WTC11 (cell line): ENCODE measurements around the gene TARP.

ENCODE experiments used
- CREM ChIP-seq: sonication (generic); formaldehyde crosslinking; IDR thresholded peaks from 2 replicates; pipeline ENCODE4 v1.8.1; 2022; ENCODE audit warnings: mild to moderate bottlenecking, missing genetic modification reagents, moderate library complexity
- ELF4 ChIP-seq: sonication (generic); formaldehyde crosslinking; IDR thresholded peaks from 2 replicates; pipeline ENCODE4 v1.8.1; 2022; ENCODE audit warnings: low read depth, mild to moderate bottlenecking, moderate library complexity, missing genetic modification reagents
- ETV6 ChIP-seq: sonication (generic); formaldehyde crosslinking; IDR thresholded peaks from 2 replicates; pipeline ENCODE4 v1.8.1; 2022; ENCODE audit warnings: mild to moderate bottlenecking, missing genetic modification reagents
- JUN ChIP-seq: sonication (generic); formaldehyde crosslinking; IDR thresholded peaks from 2 replicates; pipeline ENCODE4 v1.8.0; 2023; ENCODE audit warnings: mild to moderate bottlenecking, missing genetic modification reagents
- NFE2L1 ChIP-seq: sonication (generic); formaldehyde crosslinking; IDR thresholded peaks from 2 replicates; pipeline ENCODE4 v1.8.1; 2023; ENCODE audit warnings: missing genetic modification reagents
- NR2C2 ChIP-seq: sonication (generic); formaldehyde crosslinking; IDR thresholded peaks from 2 replicates; pipeline ENCODE4 v1.8.0; 2022; ENCODE audit warnings: mild to moderate bottlenecking, missing genetic modification reagents
- TCF7 ChIP-seq: sonication (generic); formaldehyde crosslinking; IDR thresholded peaks from 2 replicates; pipeline ENCODE4 v1.8.0; 2022; ENCODE audit warnings: mild to moderate bottlenecking, low read depth, missing genetic modification reagents, moderate library complexity
- ZNF317 ChIP-seq: sonication (generic); formaldehyde crosslinking; IDR thresholded peaks from 2 replicates; pipeline ENCODE4 v1.8.1; 2023; ENCODE audit warnings: low read depth, mild to moderate bottlenecking, moderate library complexity, missing genetic modification reagents, borderline replicate concordance
- TF ChIP-seq, protein P1 (sequence below): sonication (generic); formaldehyde crosslinking; IDR thresholded peaks from 2 replicates; pipeline ENCODE4 v1.8.0; 2022; ENCODE audit warnings: mild to moderate bottlenecking, missing genetic modification reagents
- TF ChIP-seq, protein P2 (sequence below): sonication (generic); formaldehyde crosslinking; IDR thresholded peaks from 2 replicates; pipeline ENCODE4 v1.8.1; 2023; ENCODE audit warnings: mild to moderate bottlenecking, missing genetic modification reagents, moderate library complexity
- TF ChIP-seq, protein P3 (sequence below): sonication (generic); formaldehyde crosslinking; conservative IDR thresholded peaks from 2 replicates; pipeline ENCODE4 v1.8.1; 2022; ENCODE audit warnings: mild to moderate bottlenecking, missing genetic modification reagents
- TF ChIP-seq, protein P4 (sequence below): fragments of 200-600 bp; IDR thresholded peaks from 2 replicates; pipeline ENCODE4 v1.8.0; 2022; ENCODE audit warnings: antibody characterized with exemption
- TF ChIP-seq, protein P5 (sequence below): sonication (generic); formaldehyde crosslinking; IDR thresholded peaks from 2 replicates; pipeline ENCODE4 v1.8.1; 2023; ENCODE audit warnings: mild to moderate bottlenecking, missing genetic modification reagents
- TF ChIP-seq, protein P6 (sequence below): sonication (generic); formaldehyde crosslinking; IDR thresholded peaks from 2 replicates; pipeline ENCODE4 v1.8.1; 2023; ENCODE audit warnings: mild to moderate bottlenecking, moderate library complexity, missing genetic modification reagents

DNA sequence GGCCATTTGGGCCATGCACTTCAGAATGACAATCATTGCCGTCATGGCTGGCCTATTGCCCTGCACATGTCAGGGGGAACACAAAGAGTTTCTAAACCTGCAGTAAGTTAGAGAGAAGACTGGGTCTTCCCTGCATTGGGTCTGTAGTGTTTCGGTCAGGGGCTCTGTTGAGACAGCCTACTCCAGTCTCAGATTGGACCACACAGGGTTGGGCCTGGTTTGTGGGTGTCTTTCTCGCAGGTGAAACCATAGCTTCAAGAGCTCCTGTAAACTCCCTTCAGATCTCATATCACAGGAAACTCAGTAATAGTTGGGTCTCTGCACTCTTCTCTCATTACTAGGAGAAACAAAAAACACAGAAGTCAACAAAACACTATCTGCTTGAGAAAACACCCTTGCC, 7.3 kb upstream of the TARP start:
- TF ChIP-seq, protein P1, sequence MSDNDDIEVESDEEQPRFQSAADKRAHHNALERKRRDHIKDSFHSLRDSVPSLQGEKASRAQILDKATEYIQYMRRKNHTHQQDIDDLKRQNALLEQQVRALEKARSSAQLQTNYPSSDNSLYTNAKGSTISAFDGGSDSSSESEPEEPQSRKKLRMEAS (CRISPR knock-in tag), result no peak
- TF ChIP-seq, protein P2, sequence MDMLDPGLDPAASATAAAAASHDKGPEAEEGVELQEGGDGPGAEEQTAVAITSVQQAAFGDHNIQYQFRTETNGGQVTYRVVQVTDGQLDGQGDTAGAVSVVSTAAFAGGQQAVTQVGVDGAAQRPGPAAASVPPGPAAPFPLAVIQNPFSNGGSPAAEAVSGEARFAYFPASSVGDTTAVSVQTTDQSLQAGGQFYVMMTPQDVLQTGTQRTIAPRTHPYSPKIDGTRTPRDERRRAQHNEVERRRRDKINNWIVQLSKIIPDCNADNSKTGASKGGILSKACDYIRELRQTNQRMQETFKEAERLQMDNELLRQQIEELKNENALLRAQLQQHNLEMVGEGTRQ (CRISPR knock-in tag), result no peak
- TF ChIP-seq CREM, result no peak
- TF ChIP-seq ELF4, result no peak
- TF ChIP-seq, protein P3, sequence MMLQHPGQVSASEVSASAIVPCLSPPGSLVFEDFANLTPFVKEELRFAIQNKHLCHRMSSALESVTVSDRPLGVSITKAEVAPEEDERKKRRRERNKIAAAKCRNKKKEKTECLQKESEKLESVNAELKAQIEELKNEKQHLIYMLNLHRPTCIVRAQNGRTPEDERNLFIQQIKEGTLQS (CRISPR knock-in tag), result no peak
- TF ChIP-seq, protein P4, sequence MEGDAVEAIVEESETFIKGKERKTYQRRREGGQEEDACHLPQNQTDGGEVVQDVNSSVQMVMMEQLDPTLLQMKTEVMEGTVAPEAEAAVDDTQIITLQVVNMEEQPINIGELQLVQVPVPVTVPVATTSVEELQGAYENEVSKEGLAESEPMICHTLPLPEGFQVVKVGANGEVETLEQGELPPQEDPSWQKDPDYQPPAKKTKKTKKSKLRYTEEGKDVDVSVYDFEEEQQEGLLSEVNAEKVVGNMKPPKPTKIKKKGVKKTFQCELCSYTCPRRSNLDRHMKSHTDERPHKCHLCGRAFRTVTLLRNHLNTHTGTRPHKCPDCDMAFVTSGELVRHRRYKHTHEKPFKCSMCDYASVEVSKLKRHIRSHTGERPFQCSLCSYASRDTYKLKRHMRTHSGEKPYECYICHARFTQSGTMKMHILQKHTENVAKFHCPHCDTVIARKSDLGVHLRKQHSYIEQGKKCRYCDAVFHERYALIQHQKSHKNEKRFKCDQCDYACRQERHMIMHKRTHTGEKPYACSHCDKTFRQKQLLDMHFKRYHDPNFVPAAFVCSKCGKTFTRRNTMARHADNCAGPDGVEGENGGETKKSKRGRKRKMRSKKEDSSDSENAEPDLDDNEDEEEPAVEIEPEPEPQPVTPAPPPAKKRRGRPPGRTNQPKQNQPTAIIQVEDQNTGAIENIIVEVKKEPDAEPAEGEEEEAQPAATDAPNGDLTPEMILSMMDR, result no peak
- TF ChIP-seq, protein P5, sequence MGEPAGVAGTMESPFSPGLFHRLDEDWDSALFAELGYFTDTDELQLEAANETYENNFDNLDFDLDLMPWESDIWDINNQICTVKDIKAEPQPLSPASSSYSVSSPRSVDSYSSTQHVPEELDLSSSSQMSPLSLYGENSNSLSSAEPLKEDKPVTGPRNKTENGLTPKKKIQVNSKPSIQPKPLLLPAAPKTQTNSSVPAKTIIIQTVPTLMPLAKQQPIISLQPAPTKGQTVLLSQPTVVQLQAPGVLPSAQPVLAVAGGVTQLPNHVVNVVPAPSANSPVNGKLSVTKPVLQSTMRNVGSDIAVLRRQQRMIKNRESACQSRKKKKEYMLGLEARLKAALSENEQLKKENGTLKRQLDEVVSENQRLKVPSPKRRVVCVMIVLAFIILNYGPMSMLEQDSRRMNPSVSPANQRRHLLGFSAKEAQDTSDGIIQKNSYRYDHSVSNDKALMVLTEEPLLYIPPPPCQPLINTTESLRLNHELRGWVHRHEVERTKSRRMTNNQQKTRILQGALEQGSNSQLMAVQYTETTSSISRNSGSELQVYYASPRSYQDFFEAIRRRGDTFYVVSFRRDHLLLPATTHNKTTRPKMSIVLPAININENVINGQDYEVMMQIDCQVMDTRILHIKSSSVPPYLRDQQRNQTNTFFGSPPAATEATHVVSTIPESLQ (CRISPR knock-in tag), result no peak
- no peak for TF ChIP-seq ETV6 (CRISPR knock-in tag)
- TF ChIP-seq TCF7 (CRISPR knock-in tag), result no peak
- no peak for TF ChIP-seq ZNF317 (CRISPR knock-in tag)
- TF ChIP-seq NFE2L1 (CRISPR knock-in tag), result no peak
- no peak for TF ChIP-seq JUN (CRISPR knock-in tag)
- no peak for TF ChIP-seq NR2C2 (CRISPR knock-in tag)
- TF ChIP-seq, protein P6, sequence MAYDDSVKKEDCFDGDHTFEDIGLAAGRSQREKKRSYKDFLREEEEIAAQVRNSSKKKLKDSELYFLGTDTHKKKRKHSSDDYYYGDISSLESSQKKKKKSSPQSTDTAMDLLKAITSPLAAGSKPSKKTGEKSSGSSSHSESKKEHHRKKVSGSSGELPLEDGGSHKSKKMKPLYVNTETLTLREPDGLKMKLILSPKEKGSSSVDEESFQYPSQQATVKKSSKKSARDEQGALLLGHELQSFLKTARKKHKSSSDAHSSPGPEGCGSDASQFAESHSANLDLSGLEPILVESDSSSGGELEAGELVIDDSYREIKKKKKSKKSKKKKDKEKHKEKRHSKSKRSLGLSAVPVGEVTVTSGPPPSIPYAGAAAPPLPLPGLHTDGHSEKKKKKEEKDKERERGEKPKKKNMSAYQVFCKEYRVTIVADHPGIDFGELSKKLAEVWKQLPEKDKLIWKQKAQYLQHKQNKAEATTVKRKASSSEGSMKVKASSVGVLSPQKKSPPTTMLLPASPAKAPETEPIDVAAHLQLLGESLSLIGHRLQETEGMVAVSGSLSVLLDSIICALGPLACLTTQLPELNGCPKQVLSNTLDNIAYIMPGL (CRISPR knock-in tag), result no peak
